ENCODE data around the gene POP5.

GRCh38 chr12:120597861-120598260 lies 16.7 kb upstream of the POP5 start:
- no peak for TF ChIP-seq CTCF (IDR thresholded peaks at IDR 0.05)
- no peak for TF ChIP-seq POLR2A (IDR thresholded peaks at IDR 0.05)
